Gastroesophageal sphincter (tissue), 3 donors: ENCODE data around the gene ANKUB1.

Source experiments
- POLR2A ChIP-seq, 2 donors: fragments of 450-650 bp; IDR thresholded peaks; one replicate each; pipeline ENCODE4 v1.6.1; 2017; ENCODE audit warnings: antibody characterized with exemption in 2 of 2, mild to moderate bottlenecking in 2 of 2, moderate library complexity in 1 of 2
- TF ChIP-seq, protein P1 (sequence below), 4 experiments: fragments of 200-600 bp in 2 of 4; fragments of 450-650 bp in 2 of 4; sonication (generic) in 1 of 4; IDR thresholded peaks; one replicate each; pipeline ENCODE4 v1.5.1; 2017 to 2019; ENCODE audit warnings: antibody characterized with exemption in 4 of 4, mild to moderate bottlenecking in 2 of 4, moderate library complexity in 2 of 4

- TF ChIP-seq, protein P1, sequence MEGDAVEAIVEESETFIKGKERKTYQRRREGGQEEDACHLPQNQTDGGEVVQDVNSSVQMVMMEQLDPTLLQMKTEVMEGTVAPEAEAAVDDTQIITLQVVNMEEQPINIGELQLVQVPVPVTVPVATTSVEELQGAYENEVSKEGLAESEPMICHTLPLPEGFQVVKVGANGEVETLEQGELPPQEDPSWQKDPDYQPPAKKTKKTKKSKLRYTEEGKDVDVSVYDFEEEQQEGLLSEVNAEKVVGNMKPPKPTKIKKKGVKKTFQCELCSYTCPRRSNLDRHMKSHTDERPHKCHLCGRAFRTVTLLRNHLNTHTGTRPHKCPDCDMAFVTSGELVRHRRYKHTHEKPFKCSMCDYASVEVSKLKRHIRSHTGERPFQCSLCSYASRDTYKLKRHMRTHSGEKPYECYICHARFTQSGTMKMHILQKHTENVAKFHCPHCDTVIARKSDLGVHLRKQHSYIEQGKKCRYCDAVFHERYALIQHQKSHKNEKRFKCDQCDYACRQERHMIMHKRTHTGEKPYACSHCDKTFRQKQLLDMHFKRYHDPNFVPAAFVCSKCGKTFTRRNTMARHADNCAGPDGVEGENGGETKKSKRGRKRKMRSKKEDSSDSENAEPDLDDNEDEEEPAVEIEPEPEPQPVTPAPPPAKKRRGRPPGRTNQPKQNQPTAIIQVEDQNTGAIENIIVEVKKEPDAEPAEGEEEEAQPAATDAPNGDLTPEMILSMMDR (IDR thresholded peaks at IDR 0.05): peak; percentile 48 to 73 (median 62)
- no peak for TF ChIP-seq POLR2A (IDR thresholded peaks at IDR 0.05)
Measured at GRCh38 chr3:149771652-149772271, 20.6 kb downstream of the ANKUB1 start.
